ENCODE data around the gene OR12D3. TPM values are rescaled to one million over a fixed set of nuclear protein-coding genes. Genes with fewer than 3 reads are reported as not detected.

The OR12D3 gene
- total RNA-seq, 1 experiment from 2014 or later, result not detected

DNA sequence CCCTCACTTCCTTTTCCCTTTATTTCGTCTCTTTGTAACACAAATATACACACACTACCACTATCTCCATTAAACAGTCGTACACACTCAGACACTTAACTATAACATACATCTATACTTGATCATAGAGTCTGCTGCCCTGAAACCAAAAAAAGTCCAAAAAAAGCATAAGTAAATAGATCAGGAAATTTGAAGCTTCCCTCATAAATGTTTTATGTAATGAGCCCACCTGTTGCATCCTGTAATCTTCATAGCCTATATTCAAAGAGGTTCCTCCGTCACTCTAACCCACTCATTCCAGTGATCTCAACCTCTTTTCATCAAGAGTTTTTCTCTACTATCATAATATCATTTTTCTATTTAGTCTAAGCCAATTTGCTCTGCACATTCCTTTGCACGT, 13.4 kb upstream of the OR12D3 start:
- Mint-ChIP-seq H3K4me1 (no peaks in the 10 kb centered on the region), H3K36me3 (ENCODE audit: insufficient read depth in 1 of 3, low read depth in 3 of 3) (no peaks in the 10 kb centered on the region), H3K27ac (no peak overlapping the region), H3K9me3 (no peaks in the 10 kb centered on the region), H3K4me3 (no peak overlapping the region), H3K27me3 (ENCODE audit: low read depth) (peaks cover 1% of the 10 kb centered on the region; the same call in 1 of the 2 replicates)
- H2BK120ac ChIP-seq (ENCODE audit: low read depth, low read length, poor library complexity, severe bottlenecking), result no peak overlapping the region
- no peak overlapping the region for H3K27ac ChIP-seq (ENCODE audit: insufficient read length, low read depth, low read length)
- H3K14ac ChIP-seq (ENCODE audit: insufficient read depth, low read length), result no peak overlapping the region
- no peaks in the 10 kb centered on the region for H4K20me1 ChIP-seq (ENCODE audit: control insufficient read depth, insufficient read depth, insufficient read length)
- no peak overlapping the region for H3K23ac ChIP-seq (ENCODE audit: insufficient read length, low read depth, low read length)
- H3K79me2 ChIP-seq (ENCODE audit: insufficient read depth, low read length), result no peaks in the 10 kb centered on the region
- no peak overlapping the region for H4K5ac ChIP-seq (ENCODE audit: insufficient read length, low read depth, low read length)
- H3K18ac ChIP-seq (ENCODE audit: insufficient read length, low read depth, low read length), result no peak overlapping the region
- no peak overlapping the region for H2AK5ac ChIP-seq (ENCODE audit: insufficient read length, low read length)
- H3K9ac ChIP-seq (ENCODE audit: extremely low read depth, insufficient read length, low read length), result no peak overlapping the region
- no peak overlapping the region for H2BK15ac ChIP-seq (ENCODE audit: low read depth, low read length)
- no peak overlapping the region for H3K4ac ChIP-seq (ENCODE audit: low read depth, low read length)
- no peaks in the 10 kb centered on the region for H3K27me3 ChIP-seq (ENCODE audit: insufficient read depth, low read length)
- no peak overlapping the region for H2BK5ac ChIP-seq (ENCODE audit: insufficient read length, low read length)
- H3K9me3 ChIP-seq (ENCODE audit: control insufficient read depth, low read depth, low read length), result no peaks in the 10 kb centered on the region
- 100% methylated on average over 2 of the region's 4 CpGs for WGBS (ENCODE audit: extremely low coverage, insufficient read length, low lambda C conversion rate)
- H3K56ac ChIP-seq (ENCODE audit: insufficient read length, low read depth, low read length), result no peak overlapping the region
- H3K4me2 ChIP-seq (ENCODE audit: insufficient read depth, insufficient read length, low read length), result no peak overlapping the region
- no peak overlapping the region for H2AFZ ChIP-seq (ENCODE audit: low read length)
- no peak overlapping the region for H2BK20ac ChIP-seq (ENCODE audit: low read depth, low read length, poor library complexity, severe bottlenecking)
- no peak overlapping the region for H4K91ac ChIP-seq (ENCODE audit: insufficient read length, low read depth, low read length)
- no peak for DNase-seq
- no peaks in the 10 kb centered on the region for H3K4me1 ChIP-seq (ENCODE audit: insufficient read depth, low read length)
- H3T11ph ChIP-seq (ENCODE audit: low read length), result no peak overlapping the region
- H2BK12ac ChIP-seq (ENCODE audit: insufficient read length, low read depth, low read length), result no peak overlapping the region
- H3K23me2 ChIP-seq (ENCODE audit: insufficient read length, low read depth, low read length, poor library complexity, severe bottlenecking), result no peaks in the 10 kb centered on the region
- H4K8ac ChIP-seq (replicated peaks; ENCODE audit: insufficient read length, low read depth, low read length), result no peak overlapping the region
- H3K79me1 ChIP-seq (ENCODE audit: insufficient read depth, low read depth, low read length, poor library complexity, severe bottlenecking), result no peaks in the 10 kb centered on the region
- TF ChIP-seq, protein P1, sequence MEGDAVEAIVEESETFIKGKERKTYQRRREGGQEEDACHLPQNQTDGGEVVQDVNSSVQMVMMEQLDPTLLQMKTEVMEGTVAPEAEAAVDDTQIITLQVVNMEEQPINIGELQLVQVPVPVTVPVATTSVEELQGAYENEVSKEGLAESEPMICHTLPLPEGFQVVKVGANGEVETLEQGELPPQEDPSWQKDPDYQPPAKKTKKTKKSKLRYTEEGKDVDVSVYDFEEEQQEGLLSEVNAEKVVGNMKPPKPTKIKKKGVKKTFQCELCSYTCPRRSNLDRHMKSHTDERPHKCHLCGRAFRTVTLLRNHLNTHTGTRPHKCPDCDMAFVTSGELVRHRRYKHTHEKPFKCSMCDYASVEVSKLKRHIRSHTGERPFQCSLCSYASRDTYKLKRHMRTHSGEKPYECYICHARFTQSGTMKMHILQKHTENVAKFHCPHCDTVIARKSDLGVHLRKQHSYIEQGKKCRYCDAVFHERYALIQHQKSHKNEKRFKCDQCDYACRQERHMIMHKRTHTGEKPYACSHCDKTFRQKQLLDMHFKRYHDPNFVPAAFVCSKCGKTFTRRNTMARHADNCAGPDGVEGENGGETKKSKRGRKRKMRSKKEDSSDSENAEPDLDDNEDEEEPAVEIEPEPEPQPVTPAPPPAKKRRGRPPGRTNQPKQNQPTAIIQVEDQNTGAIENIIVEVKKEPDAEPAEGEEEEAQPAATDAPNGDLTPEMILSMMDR (conservative IDR thresholded peaks at IDR 0.05), result no peak

All from H9 (cell line).